ENCODE measurements around the gene MTUS2. TPM values are rescaled to one million over a fixed set of nuclear protein-coding genes. Genes with fewer than 3 reads are reported as not detected.

MTUS2 gene
- total and polyA plus RNA-seq, 2 experiments from 2014 or later = 3.0 to 4.3 TPM

DNA sequence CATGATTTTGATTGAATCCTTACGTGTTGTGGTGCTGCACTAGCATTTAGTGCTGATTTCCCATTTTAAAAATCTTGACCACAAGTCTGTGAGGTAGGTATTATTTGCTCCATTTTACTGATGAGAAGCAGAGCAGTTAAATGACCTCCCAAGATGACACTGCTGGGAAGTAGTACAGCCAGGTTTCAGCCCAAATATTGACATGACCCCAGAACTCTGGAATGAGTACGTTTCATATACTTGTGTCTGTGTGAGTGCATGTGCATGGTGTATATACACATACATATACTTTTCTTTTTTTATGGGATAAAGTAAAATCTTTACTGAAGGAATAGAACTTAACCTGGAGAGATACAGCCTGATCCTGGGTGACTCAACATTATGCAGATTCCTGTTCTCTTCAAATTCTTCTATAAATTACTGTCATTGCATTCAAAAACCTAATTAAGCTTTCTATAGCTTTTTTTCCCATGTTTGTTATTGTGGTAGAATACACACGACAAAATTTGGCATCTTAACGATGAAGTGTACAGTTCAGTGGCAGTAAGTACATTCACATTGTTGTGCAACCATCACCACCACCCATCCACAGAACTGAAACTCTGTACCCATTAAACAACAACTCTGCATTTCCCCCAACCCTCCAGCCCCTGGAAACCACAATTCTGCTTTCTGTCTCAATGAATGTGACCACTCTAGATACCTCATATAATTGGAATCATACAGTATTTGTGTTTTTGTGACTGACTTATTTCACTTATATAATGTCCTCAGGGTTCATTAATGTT lies 311.9 kb downstream of the MTUS2 start:
- Histone ChIP-seq H3K79me2 (no peaks in the 10 kb centered on the region), H2AFZ (no peak overlapping the region), H3K27me3 (no peaks in the 10 kb centered on the region), H3K9me2 (replicated peaks; ENCODE audit: insufficient read depth) (no peaks in the 10 kb centered on the region), H3K36me3 (replicated peaks; ENCODE audit: insufficient read depth, low read depth) (no peaks in the 10 kb centered on the region), H4K20me1 (ENCODE audit: insufficient read depth, poor library complexity, severe bottlenecking) (no peaks in the 10 kb centered on the region), H3K4me1 (ENCODE audit: insufficient read depth) (no peaks in the 10 kb centered on the region), H3K9me3 (ENCODE audit: low read depth) (no peaks in the 10 kb centered on the region), H3K4me2 (no peak overlapping the region), H3K27ac (no peak overlapping the region), H3K4me3 (no peak overlapping the region)
- TF ChIP-seq EZH2phosphoT487 (IDR thresholded peaks at IDR 0.05; ENCODE audit: low read depth, severe bottlenecking, unreplicated experiment) (no peak), EZH2 (IDR thresholded peaks at IDR 0.05; ENCODE audit: borderline replicate concordance) (no peak)
- TF ChIP-seq, protein P1, sequence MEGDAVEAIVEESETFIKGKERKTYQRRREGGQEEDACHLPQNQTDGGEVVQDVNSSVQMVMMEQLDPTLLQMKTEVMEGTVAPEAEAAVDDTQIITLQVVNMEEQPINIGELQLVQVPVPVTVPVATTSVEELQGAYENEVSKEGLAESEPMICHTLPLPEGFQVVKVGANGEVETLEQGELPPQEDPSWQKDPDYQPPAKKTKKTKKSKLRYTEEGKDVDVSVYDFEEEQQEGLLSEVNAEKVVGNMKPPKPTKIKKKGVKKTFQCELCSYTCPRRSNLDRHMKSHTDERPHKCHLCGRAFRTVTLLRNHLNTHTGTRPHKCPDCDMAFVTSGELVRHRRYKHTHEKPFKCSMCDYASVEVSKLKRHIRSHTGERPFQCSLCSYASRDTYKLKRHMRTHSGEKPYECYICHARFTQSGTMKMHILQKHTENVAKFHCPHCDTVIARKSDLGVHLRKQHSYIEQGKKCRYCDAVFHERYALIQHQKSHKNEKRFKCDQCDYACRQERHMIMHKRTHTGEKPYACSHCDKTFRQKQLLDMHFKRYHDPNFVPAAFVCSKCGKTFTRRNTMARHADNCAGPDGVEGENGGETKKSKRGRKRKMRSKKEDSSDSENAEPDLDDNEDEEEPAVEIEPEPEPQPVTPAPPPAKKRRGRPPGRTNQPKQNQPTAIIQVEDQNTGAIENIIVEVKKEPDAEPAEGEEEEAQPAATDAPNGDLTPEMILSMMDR (IDR thresholded peaks at IDR 0.05; ENCODE audit: poor library complexity) = no peak
- no peak for DNase-seq (ENCODE audit: low spot score)
- WGBS (ENCODE audit: low lambda C conversion rate, missing lambda C conversion rate) = 76% methylated on average over 4 of the region's 4 CpGs

DNA sequence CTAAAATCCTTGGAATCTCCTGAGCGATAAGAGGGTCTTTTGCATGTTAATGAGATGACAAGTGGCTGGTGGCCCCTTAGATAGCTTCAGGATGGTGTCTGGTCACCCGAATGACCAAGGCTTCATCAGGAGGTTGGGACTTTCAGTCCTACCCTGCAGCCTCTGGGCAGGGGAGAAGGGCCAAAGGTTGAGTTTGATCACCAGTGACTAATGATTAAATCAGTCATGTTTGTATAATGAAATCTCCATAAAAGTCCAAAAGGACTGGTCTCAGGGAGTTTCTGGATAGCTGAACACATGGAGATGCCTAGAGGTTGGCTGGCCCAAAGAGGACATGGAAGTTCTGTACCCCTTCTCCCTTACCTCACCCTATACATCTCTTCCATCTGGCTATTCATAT lies 316.2 kb downstream of the MTUS2 start:
- H3K79me2 ChIP-seq = no peaks in the 10 kb centered on the region
- 84% methylated on average over 2 of the region's 2 CpGs for WGBS (ENCODE audit: low lambda C conversion rate, missing lambda C conversion rate)
- H4K20me1 ChIP-seq (ENCODE audit: insufficient read depth, poor library complexity, severe bottlenecking) = no peaks in the 10 kb centered on the region
- no peaks in the 10 kb centered on the region for H3K9me2 ChIP-seq (replicated peaks; ENCODE audit: insufficient read depth)
- no peak overlapping the region for H3K27ac ChIP-seq
- H2AFZ ChIP-seq = no peak overlapping the region
- no peaks in the 10 kb centered on the region for H3K27me3 ChIP-seq
- H3K36me3 ChIP-seq (replicated peaks; ENCODE audit: insufficient read depth, low read depth) = no peaks in the 10 kb centered on the region
- H3K4me3 ChIP-seq = no peak overlapping the region
- peak; percentile 11 for DNase-seq (ENCODE audit: low spot score)
- no peaks in the 10 kb centered on the region for H3K4me1 ChIP-seq (ENCODE audit: insufficient read depth)
- no peak for TF ChIP-seq EZH2 (IDR thresholded peaks at IDR 0.05; ENCODE audit: borderline replicate concordance)
- TF ChIP-seq, protein P1 (IDR thresholded peaks at IDR 0.05; ENCODE audit: poor library complexity) = no peak
- no peak for TF ChIP-seq EZH2phosphoT487 (IDR thresholded peaks at IDR 0.05; ENCODE audit: low read depth, severe bottlenecking, unreplicated experiment)
- no peaks in the 10 kb centered on the region for H3K9me3 ChIP-seq (ENCODE audit: low read depth)
- no peak overlapping the region for H3K4me2 ChIP-seq

DNA sequence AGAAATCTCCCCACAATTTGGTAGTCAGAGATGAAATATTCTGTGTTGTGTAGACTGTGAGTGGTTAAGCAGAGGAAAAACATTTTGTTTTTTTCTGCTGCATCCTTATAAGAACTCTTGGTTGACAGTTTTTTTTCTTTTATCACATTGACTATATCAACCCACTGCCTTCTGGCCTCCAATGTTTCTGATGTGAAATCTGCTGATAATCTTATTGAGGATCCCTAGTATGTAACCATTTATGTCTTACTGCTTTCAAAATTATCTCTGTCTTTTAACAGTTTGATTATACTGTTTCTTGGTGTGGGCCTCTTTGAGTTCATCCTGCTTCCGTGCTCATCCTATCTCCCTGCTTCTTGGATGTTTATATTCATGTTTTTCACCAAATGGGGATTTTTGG lies 316.9 kb downstream of the MTUS2 start:
- Histone ChIP-seq H3K27me3 (no peaks in the 10 kb centered on the region), H2AFZ (no peak overlapping the region), H3K4me3 (no peak overlapping the region)

More for the DNA sequence above, 316.9 kb downstream of the MTUS2 start:
- 75% methylated on average over 1 of the region's 1 CpG for WGBS (ENCODE audit: low lambda C conversion rate, missing lambda C conversion rate)
- no peak for TF ChIP-seq EZH2phosphoT487 (IDR thresholded peaks at IDR 0.05; ENCODE audit: low read depth, severe bottlenecking, unreplicated experiment)
- no peak for TF ChIP-seq EZH2 (IDR thresholded peaks at IDR 0.05; ENCODE audit: borderline replicate concordance)
- TF ChIP-seq, protein P1 (IDR thresholded peaks at IDR 0.05; ENCODE audit: poor library complexity) = no peak
- H3K27ac ChIP-seq = no peak overlapping the region
- H3K4me2 ChIP-seq = no peak overlapping the region
- H3K9me3 ChIP-seq (ENCODE audit: low read depth) = no peaks in the 10 kb centered on the region
- H3K9me2 ChIP-seq (replicated peaks; ENCODE audit: insufficient read depth) = no peaks in the 10 kb centered on the region
- no peaks in the 10 kb centered on the region for H3K36me3 ChIP-seq (replicated peaks; ENCODE audit: insufficient read depth, low read depth)
- H4K20me1 ChIP-seq (ENCODE audit: insufficient read depth, poor library complexity, severe bottlenecking) = no peaks in the 10 kb centered on the region
- no peaks in the 10 kb centered on the region for H3K4me1 ChIP-seq (ENCODE audit: insufficient read depth)
- DNase-seq (ENCODE audit: low spot score) = no peak
- H3K79me2 ChIP-seq = no peaks in the 10 kb centered on the region

Measured in hepatocyte (in vitro differentiated cells).